Endothelial cell of hepatic sinusoid (primary cell): ENCODE results near the gene TPP1.

Source experiments
- in situ Hi-C: cut with HindIII; loops from 2 replicates; pipeline ENCODE4 v1.10.0; 2017; ENCODE audit warnings: low sequenced_read_pairs

Gene TPP1

DNA sequence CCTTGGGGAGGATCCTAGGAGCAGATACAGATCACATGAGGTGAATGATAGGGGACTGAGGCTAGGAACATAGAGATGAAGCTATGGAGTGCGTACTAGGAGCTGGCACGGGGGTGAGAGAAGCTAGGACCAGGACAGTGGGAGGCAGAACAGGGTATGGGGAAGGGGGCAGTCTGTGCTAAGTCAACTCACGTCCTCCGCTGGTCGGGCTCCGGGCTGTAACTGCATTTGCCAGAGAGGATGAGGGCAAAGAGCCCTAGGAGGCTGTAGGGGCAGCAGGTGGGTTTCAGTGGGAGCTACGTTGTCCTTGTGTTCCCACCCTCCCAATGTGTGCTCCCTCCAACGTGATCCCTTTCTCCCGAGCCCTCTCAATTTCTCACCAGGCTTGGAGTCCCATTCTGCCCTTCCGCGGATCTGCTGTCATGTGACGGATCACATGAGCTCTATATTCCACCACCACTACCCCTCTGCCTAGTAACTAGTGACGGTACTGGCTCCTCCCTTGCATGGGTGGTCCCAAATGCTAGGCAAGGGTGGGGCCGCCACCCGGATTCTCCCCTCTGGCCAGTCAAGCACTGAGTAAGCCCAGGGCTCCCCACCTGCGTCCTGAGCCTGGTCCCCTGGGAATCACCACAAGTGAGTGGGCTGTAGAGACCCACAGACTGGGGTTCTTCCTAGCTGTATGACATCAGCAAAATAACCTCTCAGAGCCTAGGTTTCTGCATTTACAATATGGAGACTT, at the start of gene TPP1:
TPP1 (minus strand) TSS at position 419 of the 742 bp plus-strand sequence; CDS start at position 397, 22 bp downstream.
- in situ Hi-C loops: loop anchor here (5.0 kb wide), 1 partner anchor 33 kb away; no protein-coding TSS in a partner anchor

DNA sequence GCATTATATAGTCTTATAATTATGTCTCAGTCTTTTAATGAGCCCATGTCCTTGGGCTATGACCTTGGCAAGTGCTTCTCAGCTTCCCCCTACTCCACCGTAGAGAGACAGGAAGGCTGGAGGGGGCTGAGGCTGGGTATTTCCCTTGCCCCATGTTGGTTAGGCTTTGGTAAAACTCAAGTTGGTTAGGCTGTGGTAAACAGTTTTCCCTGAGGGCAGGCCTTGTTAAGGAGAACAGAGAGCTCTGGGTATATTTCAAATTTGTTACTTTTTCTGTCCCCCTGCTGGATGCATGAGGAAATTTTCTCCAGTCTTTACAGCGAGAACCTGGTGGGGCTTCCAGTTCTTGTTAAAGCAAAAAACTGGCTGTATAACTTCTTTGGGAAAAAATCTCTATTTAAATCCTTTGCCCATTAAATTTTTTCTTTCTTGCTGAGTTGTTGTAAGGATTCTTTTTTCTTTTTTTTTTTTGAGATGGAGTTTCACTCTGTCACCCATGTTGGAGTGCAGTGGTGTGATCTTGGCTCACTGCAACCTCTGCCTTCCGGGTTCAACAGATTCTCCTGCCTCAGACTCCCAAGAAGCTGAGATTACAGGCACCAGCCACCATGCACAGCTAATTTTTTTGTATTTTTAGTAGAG, 48.6 kb upstream of the TPP1 start:
- in situ Hi-C loops: no loop called here

DNA sequence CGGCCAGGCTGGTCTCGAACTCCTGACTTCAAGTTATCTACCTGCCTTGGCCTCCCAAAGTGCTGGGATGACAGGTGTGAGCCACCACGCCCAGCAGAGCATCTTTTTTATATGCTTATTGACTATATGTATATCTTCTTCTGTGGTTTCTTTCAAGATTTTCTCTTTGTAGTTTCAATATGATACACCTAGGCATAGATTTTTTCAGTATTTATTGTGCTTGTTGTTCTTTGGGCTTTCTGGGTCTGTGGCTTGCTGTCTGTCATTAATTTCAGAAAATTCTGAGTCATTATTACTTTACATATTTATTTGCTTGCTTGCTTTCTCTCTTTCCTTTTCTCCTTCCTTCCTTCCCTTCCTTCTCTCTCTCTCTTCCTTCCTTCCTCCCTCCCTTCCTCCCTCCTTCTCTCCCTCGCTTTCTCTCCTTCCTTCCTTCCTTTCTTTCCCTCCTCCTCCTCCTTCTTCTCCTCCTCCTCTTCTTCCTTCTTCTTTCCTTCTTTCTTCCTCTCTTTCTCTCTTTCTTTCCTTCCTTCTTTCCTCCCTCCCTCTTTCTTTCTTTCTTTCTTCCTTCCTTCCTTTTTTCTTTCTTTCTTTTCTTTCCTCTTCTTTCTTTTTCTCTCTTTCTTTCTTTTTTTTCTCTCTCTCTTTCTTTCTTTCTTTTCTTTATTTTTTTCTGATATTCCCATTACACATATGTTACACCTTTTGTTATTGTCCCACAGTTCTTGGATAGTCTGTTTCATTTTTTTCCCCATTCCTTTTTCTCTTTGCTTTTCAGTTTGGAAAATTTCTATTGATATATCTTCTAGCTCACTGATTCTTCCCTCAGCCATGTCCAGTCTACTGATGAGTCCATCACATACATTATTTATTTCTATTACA, 47.3 kb upstream of the TPP1 start:
- in situ Hi-C loops: no loop called here

DNA sequence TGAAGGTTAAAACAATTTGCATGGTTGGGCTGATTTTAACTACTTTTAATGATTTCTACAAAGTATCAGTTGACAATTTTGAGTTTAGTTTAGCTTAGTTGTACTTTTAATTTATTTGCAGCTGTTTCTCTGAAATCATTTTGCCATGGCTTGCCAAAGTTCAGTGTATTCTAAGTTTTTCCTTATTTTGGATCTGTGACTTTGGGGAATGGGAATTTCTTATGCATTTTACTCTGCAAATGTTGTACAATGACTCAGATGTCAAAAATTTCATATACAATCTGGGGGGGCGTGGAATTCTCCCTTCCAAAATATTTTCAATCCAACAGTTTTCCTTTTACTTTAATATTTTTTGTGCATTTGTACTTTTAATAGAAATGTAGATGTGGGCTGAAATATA, 45.3 kb upstream of the TPP1 start:
- in situ Hi-C loops: no loop called here

GRCh38 chr11:6663794-6664469, 44.7 kb upstream of the TPP1 start:
- in situ Hi-C loops: no loop called here

GRCh38 chr11:6660712-6661111, 41.5 kb upstream of the TPP1 start:
- in situ Hi-C loops: no loop called here

DNA sequence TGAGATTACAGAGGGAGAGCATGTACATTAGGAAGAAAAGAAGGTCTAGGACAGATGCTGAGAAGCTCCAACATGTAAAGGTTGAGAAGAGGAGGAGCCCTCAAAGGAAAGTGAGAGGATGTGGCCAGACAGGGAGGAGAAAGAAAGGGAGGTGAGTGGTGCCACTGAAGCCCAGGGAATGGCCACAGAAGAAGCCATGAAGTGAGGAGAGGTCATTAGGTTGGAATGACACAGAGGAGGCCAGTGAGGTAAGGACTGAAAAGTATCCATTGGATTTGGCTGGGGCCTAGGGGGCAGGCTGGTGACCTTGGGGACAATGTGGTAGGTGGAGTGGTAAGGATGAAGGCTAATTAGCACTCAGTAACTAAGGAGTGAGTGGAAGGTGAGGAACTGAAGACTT, 39.4 kb upstream of the TPP1 start:
- in situ Hi-C loops: no loop called here

- in situ Hi-C loops: no loop called here
Observed at GRCh38 chr11:6657346-6657745, 38.1 kb upstream of the TPP1 start.

GRCh38 chr11:6656936-6657335, 37.7 kb upstream of the TPP1 start:
- in situ Hi-C loops: no loop called here

- in situ Hi-C loops: no loop called here
Observed at GRCh38 chr11:6656584-6656915, 37.3 kb upstream of the TPP1 start.

DNA sequence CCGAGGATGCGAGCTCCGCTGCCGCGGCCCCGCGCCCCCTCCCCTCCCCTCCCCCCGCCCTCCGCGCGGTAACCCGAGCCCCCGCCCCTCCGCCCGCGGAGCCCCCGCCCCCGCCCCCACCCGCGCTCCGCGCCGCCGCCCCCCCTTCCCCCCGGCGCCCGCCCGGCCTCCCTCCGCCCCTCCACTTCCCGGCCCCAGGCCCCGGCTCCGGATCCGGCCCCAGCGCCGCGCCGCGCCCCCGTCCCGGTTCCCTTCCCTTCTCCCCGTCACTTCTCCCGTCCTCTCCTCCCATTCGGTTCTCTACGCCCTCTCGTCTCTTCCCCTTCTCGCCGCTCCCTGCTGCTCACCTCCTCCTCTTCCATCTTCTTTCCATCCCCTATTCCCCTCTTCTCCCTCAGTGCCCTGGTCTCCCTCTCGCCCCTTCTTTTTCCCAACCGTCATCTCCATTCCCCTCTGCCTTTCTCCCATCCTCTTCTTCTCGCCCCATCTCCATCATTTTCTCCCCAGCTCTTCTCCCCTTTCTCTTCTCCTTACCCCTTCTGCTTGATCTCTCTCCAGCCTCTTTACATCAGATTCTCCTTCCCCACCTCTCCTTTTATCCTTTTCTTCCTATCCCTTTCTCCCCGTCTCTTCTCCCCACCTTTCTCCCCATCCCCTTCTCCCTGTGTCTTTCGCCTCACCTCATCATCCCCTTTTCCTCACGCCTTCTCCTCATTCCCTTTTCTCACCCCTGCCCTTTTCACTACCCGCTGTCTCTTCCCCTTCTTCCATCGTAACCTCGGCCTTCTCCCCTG, 36.8 kb upstream of the TPP1 start, which contains the start of gene DCHS1:
DCHS1 (minus strand) TSS at position 20 of the 794 bp plus-strand sequence. CDS start 14,196 bp downstream, outside the sequence.
- in situ Hi-C loops: no loop called here

DNA sequence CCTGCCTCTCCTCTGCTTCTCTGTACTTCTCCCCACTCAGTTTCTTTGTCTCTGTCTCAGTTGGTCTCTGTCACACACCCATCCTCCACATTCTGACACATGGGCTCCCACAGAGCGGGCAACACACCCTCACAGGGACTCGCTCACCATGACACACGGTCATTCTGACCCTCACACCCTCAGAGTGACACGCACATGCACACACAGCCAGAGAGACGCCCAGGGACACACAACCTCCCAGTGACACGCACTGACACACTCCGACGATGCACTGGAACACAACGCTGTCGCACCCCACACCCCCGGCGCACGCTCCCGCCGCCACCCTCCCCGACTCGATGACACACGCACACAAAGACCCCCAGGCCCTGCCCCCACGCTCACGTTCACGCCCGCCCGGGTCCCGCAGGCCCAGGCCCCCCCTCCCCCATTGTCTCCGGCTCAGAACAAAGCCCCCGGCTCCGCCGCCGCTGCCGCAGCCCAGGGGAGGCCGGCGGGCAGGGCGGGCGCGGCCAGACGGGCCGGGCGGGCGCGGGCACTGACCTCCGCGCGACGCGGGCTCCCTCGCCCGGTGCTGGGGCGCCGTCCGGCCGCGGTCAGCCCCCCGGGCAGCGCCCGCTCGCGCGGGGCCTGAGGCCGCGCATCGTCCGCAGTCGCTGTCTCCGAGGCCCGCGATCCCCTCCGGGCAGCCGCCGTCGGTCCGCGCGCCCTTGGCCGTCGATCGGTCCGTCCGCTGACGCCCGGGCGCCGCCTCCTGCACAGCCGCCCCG, 36.0 kb upstream of the TPP1 start:
- in situ Hi-C loops: no loop called here

GRCh38 chr11:6654281-6655019, 35.2 kb upstream of the TPP1 start:
- in situ Hi-C loops: loop anchor here (5.0 kb wide), 3 partner anchors 37 to 107 kb away; partner anchors contain the start of gene TPP1

DNA sequence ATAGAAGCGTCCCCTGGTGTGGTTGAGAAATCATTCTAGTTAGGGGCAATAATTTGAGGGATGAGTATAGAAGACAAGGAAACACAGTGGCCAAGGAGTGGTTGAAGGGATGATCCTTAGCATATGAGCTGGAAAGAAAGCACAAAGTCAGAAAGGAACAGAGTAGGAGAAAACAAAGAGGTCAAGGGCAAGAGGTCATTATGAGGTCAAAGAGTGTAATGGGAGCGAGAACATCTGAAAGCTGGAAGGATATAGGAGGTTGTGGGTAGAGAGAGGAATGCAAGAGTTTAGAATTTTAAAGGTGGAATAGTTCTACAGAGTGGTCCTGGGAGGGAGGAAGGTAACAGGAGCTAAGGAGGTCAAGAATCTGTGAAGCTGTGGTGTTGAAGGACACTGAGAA, 34.4 kb upstream of the TPP1 start:
- in situ Hi-C loops: loop anchor here (5.0 kb wide), 3 partner anchors 36 to 106 kb away; partner anchors contain the start of gene TPP1

DNA sequence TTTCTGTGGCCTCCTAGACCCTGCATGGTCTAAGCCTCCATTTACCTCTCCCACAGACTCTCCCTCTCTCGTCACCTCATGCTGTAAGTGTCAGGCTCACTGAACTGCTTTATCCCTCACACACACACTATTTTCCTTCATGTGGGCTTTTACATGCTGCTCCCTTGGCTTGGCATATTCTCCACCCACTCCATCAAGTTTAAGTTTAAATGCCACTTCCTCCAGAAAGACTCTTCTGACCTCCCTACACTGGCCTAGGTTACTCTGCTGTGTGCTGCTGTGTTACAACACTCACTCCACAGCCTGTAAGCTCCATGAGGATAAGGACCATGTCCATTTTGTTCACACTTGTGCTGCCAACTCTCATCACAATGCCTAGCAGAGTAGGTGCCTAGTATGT, 33.9 kb upstream of the TPP1 start:
- in situ Hi-C loops: loop anchor here (5.0 kb wide), 3 partner anchors 36 to 106 kb away; partner anchors contain the start of gene TPP1

DNA sequence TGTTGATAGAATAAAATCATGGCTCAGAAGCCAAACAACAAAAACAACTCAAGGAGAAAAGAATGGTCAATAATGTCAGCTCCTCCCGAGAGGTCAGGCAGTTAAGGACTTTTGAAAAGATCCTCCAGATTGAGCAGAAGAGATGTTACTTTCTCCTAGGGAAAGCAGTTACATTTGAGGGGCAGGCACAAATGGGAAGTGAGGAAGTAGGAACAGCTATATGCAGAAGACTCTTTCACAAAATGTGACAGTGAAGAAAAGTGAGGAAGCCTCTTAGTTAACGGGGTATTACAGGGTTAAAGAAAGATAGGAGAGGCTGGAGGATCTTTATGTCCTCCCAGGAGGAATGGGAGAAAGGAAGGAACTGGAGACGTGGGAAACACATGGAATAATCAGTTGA, 33.0 kb upstream of the TPP1 start:
- in situ Hi-C loops: loop anchor here (5.0 kb wide), 3 partner anchors 35 to 105 kb away; partner anchors contain the start of gene TPP1

DNA sequence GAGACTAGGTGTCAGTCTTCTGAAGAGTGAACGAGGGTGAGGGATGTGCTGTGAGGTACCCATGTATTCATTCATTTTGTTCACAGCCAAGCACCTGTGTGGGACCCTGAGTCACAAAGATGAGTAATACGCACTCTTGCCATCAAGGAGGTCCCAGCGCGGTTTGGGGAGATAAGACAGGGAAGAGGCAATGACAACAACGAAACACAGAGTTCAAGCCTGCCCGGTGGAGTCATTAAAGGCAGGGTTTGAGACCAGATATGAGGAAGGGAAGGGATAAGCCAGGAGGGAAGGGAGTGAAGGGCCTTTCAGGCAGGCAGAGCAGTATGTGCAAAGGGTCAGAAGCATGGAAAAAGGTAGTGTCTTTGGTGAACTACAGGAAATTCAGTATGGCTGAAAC, 31.8 kb upstream of the TPP1 start:
- in situ Hi-C loops: loop anchor here (5.0 kb wide), 3 partner anchors 34 to 104 kb away; partner anchors contain the start of gene TPP1

DNA sequence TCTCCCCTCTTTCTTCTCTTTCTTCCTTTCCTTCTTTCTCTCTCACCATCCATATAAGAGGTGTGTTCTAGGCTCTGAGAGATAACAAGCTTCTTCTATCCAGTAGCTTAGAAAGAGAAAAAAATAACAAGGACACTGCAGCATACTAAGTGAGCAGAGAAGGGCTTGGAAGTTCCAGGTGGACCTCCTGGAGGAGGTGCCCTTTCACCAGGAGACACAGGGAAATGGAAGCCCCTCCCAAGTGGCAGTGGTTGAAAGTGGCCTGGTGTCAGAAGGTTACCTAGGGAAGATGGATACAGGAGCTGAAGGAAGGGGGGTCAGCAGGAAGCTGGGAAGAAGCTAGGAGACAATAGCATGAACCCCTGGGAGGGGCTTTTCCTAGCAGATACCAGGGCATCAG, 30.9 kb upstream of the TPP1 start:
- in situ Hi-C loops: loop anchor here (5.0 kb wide), 3 partner anchors 33 to 103 kb away; partner anchors contain the start of gene TPP1
